HG03064 (cell line): ENCODE results near the gene ASXL1.

Experiments
- ATAC-seq: cut with Tn5 transposase; IDR thresholded peaks from one replicate; pipeline ENCODE4 v1.9.1; 2021; ENCODE audit warnings: low read depth; ENCODE audit not compliant: unreplicated experiment

The ASXL1 gene

DNA sequence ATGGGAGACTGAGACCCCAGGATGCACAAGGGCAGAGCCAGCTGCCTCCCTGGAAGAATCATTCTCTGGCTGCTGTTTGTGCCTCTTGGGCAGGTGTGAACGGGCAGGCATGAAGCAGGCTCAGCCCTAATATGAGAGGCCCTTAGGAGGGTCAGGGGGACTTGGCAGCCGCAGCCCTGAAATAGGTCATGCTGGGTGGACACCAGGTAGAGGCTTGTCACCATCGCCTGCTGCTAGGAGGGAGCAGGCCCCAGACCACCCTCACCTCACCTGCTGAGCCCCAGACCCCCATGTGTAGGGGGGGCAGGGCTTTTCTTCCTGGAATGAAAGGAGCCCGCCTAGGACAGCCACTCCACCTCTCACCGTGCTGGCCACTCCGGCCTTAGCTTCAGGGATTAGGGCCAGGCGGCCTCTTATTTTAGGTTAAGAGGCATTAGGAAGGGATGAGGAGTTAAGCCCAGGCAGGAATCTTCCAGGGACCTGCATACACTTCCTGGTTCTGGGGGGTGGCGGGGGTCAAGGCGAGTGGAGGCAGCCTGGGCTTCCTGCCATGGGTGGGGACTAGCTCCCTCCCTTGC is 92.4 kb downstream of the ASXL1 start:
- no peak for ATAC-seq

DNA sequence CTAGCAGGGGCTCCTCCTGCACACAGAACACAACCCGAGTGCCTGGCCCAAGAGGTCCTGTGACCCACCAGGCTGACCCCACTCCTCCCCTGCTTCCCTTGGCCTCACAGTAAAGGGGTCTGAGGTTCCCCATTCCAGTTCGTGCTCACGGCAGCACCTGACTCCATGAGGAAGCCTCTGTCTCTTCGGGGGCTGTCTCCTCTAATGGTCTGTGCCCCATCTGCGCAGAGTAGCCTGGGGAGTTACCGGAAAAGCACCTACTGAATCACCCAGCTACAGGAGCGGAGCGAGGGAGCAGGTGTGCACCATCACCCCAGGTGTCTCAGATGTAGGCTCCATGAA is 93.2 kb downstream of the ASXL1 start:
- no peak for ATAC-seq

DNA sequence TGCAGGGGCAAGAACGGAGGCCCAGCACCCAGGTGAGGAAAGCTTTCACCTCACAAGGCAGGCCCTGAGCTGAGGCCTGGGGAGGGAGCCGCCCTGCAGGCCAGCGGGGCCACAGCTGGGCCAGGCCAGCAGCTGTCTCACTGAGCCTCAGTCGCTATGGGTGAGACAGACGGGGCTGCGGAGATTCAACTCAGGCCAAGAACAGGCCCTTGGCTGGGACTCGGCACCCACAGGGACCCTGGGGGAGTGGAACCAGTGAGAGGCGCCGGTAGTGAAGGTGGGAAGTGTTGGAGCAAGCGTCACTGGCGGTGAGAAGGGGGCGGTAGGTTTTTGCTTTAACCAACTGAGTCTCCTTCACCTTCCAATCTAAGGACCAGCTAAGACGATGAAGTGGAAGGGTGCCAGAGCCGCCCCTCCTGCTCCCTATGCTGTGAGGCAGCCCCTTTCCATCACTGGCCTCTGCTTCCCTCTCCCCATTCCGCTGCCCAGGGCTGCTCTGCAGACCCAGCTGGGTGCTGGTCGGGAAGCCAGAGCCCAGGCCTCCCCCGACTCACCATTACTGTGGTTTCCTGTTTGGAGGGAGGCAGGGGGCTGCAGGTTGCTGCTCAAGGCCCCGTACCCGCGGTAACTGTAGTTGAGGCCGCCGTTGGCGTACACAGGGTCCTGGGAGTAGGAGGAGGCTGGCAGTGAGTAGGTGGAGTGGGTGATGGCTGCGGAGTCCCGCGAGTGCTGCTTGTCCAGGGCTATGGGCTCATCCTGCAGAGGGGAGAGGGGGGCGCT is 93.7 kb downstream of the ASXL1 start:
- no peak for ATAC-seq

DNA sequence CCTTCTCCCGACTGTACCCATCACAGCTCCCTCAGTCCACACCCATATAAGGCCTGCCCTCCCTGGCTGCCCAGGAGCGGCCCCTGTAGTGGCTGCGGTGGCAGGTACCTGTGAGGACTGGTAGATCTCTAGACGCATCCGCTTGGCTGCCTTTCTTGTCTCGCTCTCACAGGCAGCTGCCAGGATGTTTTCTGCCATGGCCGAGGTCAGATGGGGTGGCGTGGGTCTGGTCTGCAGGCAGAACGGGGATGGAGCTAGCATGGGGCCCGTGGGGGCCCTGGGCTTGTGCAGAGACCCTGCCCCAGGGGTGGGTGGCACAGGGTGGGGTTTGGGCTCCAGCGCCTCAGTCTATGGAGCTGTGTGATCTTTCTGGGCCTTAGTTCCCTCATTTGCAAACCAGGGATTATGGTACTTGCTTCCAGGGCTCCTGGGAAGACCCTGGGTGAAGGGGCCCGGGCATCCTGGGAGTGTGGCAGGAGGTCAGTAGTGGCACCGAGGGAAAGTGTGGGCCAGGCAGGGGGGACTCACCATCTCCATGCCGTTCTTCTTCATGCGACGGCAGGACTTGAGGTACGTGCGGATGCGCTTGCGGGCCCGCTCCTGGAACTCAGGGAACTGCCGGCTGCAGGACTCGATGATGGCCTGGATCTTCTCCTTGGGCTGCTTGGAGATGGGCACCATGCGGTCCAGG is 94.8 kb downstream of the ASXL1 start:
- ATAC-seq = no peak

DNA sequence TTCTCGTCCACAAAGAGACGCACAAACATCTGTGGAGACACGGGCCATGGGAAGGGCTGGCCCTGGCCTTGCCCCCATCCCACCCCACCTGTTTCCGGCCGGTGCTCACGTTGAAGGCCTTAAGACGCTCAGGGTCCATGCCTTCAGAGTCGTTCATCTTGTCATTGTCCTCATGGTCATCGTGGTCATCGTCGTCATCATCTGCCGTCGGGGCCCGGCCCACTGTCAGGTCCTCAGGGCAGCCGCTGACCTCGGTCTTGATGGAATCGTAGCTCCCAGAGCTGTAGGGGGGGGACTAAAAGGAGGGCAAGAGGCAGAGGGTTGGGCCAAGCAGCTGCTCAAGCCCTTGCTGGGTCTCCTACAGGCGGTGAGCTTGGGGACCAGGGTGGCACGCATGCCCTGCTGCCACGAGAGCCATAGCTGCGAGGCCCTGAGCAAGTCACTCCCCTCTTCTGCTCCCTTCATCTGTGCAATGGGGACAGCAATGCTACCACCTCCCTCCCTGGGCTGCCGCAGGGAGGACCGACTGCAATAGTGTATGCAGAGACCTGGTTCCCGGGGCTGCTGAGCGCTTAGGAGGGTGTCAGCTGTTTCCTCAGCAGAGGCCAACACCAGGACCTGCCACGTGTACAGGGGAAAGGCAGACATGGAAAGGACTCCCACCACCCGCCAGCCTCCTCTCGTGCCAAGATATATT is 95.5 kb downstream of the ASXL1 start:
- no peak for ATAC-seq

DNA sequence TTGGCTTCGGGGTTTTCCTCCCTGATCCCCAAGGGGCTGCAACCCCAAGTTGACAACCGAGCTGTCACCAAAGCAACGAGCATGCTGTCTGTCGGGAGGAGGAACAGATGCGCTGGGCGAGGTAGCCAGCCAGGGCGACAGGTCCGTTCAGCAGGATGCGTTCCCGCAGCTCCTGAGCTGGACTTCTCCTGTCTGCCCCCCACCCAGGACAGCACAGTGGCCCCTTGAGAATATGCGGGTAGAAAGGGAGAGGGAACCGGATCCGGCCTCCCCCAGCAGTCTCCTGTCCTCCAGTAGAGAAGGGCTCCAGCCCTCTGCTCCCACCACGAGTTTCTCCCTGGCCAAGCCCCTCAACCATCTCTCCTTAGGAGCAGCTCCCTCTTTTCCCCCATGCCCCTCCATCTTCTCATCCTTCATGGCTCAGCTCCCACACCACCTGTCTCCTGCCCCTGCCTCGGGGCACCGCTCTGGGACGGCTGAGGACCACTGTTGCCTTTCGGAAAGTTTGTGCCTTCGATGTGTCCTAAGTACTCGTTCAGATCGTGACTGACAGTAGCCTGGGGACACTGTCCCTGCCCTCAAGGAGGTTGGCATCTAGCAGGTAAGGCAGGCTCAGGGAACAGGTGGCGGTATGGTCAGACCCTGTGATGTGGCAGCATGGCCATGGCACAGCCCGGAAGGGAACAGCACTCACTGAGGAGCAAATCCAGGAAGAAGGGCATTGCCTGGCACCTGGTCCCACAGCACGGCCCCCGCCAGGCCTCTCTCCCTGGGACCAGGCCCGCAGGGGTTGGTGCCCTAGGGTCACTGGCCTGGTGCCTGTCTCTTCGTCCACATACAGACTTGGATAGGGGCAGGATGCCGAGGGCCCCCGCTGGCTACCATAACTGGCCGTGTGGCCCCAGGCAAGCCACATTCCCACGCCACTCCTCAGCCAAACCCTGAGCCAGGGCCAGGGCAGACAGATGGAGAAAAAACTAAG is 96.3 kb downstream of the ASXL1 start:
- no peak for ATAC-seq

DNA sequence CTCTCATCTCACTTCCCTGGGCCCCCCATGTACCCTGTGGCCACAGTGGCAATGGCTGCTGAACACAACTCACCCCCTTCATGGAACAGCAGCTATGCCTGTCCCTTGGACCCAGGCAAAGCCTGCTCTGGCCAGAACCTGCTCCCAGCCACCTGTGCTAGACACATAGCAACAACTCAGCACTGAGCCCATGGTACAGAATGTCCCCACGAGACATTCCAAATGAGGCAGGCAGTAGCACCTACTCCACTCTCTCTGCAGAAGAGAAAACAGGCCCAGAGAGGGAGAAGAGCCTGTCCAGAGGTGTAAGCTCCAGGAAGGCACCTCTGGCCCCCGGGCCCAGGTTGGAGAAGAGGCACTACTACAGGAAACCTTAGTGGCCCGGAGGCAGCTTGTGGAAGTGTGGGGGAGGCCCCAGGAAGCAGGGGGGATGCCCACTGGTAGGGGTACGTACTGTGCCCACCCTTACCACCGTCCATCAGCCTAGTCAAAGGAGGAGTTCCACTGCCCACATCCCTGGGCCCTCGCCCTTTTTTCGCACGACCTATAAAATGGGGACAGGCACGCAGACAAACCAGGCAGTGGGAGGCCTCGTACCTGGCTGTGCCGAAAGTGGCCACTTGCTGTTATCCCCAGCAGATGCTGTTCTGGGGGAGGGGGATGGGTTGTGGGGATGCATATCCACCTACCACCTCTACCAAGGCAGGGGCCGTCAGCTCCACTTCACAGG is 97.2 kb downstream of the ASXL1 start:
- no peak for ATAC-seq

DNA sequence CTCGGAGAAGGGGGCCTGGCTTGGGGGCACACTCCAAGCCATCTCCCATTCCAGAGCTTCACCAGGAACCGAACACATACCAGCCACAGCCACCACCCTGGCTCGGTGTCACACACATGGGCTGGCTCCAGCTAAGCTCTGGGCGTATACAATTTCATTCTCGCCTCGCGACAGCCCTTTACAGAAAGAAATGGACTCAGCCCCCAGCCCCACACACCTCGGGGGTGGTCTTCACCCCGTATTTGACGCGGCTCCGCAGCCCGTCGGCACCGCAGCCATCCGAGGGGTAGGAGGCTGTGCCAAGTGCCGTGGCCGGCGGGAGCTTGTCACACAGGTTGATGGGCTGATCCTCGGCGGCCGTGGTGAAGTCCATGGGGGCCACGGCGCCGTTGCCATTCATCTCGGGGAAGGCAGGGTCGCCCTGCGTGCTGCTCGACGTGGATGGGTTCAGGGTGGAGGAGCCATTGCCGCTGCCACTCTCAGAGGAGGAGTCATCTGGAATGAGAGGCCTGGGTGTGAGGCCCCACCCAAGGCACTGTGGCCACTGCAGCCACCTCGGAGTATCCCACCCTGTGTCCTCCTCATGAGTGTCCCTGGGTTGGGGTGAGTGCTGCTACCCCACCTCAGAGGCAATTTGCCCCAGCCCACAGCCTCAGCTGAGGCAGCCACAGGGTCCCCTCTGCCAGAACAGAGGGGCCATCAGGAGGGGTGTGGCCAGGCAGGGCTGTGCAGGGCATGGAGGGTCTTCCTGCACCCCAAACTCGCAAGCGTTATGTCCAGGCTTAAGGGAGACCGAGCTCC is 98.0 kb downstream of the ASXL1 start:
- no peak for ATAC-seq

DNA sequence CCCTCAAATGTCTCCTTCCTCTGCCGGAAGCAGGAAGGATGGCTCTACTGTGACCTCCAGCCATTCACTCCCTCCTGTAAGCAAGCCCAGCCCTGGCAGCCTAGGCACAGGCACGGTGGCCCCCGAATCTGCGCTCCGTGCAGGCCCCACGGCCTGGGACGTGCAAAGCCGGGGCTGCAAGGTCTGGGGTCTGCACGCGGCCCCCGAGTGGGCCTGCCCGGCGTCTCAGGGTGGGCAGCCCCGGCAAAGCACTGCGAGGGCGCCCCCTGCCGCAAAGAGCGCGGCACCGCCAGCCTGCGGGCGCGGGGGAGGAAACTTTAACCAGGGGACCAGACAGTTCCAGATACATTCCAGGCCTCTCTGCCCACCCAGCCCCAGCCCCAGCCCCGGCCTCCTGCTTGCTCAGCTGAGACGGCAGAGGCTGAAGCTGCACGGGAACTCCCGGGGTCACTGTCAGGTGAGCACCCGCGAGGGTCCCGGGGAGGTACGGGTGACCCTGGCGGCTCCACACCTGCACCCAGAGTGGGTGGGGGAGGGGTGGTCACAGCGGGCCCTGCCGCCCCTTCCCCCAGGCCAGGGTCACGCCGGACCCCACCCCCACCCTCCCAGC is 98.8 kb downstream of the ASXL1 start:
- no peak for ATAC-seq

DNA sequence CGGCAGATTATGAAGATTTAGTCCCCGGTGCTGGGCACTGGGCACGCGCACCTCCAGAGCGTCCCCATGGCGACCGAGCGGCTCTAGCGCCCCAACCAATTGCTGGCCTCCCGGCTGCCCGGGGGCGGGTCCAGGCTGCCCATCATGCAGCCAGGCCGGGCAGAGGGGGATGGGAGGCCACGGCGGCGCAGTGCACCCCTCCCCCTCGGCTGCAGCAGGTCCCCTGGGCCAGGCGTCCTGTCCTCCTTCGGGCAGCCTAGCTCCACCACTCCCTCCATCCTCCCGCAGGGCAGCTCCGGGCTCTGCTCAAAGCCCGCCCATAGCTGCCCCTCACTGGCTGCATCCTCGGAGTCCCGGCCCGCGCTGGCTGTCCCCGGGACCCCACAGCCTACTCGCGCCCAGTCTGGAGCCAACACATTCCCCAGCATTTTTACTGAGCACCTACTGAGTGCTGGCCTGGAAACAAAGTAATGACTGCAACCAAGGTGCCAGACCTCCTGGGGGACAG is 99.4 kb downstream of the ASXL1 start:
- no peak for ATAC-seq

DNA sequence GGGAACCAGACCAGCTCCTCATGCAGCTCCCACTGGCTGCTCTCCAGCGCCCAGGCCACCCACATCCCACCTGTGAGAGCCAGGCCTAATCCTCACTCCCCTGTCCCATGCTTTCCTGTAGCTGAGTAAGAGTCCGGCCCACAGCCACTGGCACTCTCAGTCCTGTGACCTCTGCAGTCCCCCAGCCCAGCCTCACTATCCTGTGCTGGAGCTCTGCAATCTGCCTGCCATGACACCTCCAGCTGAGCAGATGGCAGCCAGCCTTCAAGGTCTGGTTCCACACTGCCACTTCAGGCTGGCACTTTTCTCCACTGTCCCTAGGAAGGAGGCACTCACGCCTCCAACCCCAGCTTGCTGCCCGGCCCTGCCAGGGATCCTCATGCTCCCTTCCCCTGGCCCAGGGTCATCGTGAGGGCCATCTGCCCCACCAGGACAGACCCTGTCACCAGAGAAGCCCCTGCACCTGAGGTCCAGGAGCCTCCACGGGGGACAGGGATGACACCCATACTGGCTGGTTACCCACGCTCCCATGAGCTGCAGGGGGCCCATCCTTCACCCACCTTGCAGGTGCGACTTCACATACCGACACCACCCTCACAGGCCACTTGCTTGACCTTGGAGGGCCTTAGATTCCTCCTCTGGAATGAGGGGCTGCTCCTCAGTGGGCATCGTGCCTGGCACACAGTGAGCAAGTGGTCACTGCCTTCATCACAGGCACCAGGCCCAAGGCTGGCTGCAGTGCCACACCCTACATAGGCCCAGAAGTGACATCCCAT is 100.1 kb downstream of the ASXL1 start:
- ATAC-seq = no peak

DNA sequence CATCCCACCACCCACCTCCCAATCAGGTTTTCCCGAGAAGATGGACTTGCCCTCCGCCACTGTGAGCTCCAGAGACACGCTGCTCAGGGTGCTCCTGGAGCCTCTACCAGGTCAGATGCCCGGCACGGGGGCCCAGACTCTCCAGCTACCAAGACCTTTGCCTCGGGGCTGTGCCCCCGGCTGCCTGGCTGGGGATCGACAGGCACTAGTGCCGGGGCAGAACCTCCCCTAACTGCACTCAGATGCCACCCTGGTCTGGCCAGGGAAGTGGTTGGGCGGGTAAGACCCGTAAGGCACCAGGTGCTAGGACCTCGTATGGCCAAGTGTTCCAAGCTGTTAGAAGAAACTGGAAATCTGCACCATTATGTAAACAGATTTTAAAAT is 100.7 kb downstream of the ASXL1 start:
- no peak for ATAC-seq

DNA sequence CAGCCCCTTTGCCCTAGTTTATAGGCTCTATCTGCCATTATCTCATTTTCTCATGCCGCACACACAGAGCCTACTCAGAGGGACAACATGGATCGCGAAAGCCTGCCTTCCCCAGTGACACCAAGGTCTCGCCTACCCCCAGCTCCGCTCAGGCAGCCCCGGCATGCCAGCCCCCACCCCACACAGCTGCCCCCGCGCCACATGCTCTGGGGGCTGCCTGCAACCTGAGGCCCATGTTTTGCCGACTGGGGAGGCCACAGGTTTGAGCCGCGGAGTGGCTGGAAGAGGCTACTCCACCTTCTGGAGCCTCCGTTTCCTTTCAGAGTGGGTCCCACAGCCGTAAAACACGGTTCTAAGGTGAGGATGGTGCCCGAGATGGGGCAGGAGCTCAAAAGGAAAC is 102.1 kb downstream of the ASXL1 start:
- no peak for ATAC-seq

DNA sequence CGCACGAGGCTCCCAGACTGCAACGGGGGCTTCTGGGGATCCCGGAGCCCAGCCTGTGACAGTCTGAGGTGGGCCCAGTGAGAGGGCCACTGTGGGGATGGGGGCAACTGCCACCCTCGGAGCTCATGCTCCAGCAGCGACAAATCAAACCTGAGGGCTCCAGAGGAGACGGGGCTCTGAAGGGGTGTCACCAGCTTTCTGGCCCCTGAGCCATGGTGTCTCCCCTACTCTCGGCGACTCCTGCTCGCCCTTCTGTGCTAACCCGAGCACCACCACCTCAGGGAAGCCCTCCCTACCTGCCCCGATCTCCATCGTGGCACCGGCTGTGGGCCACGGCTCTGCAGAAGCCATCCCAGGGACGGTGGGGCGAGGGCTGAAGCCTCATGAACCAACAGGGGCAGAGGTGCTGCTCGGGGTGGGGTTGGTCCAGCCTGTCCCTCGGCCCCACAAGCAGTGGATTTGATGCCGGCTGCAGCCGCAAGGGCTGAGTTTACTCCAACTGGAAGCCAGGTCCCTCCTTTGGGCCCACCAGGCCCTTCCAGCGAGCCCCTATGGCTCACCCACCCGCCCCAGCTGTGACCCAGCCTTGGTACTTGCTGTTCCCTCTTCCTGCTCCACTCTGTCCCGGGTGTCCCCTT is 102.7 kb downstream of the ASXL1 start:
- no peak for ATAC-seq

DNA sequence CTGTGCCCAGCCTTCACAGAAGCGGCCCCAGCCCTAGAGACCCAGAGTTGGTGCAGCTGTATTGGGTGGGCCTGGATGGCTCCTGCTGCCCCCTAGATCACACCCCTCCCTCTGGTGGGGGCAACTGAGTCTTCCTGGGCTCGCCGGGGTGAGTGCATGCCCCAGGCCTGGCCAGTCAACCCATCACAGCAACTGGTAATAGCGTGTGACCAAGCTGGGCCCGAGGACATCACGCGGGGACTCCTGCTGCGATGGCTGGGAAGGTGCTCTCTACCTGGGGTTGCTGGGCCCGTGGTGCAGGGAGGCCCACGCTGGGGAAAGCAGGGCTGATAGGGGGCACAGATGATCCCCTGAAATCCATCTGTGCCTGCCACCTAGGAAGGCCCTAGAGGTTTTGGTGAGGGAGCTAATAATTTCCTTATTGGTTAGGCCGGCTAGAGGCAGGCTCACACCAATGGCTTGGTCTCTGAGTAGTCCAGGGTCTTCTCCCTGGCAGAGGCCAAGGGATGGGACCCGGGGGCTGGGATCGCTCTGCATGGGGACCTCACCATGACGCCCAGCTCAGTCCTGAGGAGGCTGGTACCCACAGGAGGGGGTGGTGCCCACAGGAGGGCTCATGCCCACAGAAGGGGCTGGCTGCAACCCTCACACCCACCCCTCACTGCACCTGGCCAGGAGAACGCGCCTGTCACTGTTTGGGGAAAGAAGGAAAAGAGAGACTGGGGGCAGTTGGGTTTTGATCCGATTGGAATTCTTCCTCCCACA is 103.9 kb downstream of the ASXL1 start:
- no peak for ATAC-seq

DNA sequence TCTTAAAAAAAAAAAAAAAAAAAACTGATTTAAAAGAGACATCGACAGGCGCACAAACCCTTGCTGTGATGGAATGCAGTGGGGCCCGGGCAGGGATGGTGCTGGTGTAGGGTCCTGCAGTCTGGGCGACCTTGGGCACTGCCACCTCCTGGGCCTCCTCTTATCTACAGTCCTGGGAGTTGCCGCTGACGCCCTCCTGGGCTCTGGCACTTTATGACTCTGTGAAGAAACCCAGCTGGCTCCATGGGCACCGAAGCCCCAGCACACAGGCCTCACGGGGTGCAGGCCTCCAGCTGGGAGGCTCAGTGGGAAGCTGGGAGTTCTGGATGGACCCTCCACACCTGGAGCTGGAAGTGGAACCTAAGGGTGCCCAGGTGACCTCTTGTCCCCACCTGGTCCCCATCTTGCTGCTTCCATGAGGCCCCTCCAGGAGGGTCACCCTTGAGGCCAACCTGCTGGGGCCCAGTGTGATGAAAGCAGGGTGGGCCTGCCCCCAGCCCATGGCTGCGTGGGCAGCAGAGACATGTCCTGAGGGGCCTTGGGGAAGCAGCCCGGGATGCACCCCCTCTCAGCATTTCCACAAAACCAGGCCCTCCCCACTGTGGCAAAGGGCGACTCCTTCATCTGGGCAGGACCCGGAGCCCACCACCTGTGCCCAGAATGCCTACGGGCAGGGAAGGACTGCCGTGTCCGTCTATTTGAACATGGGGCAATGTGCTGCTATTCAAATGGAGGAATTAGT is 104.9 kb downstream of the ASXL1 start:
- ATAC-seq = no peak
